ENCODE data around the gene XCR1. TPM values are rescaled to one million over a fixed set of nuclear protein-coding genes. Genes with fewer than 3 reads are reported as not detected.

Gene XCR1
- total and polyA plus RNA-seq, 2 of the 8 experiments (the other 6 are each of a cell fraction or from before 2014, with no cell fraction given), result 0.53 TPM; not detected in 1

GRCh38 chr3:46010519-46011113 is 16.7 kb downstream of the XCR1 start:
- Histone ChIP-seq H3K4me2 (ENCODE audit: insufficient read depth in 1 of 2, low read depth in 2 of 2, low read length in 2 of 2) (no peak overlapping the region), H3K79me1 (ENCODE audit: low read depth, low read length) (no peaks in the 10 kb centered on the region), H3K4me3 (ENCODE audit: extremely low read depth in 1 of 4, insufficient read depth in 2 of 4, low read depth in 3 of 4, low read length in 4 of 4) (no peak overlapping the region), H3K23ac (ENCODE audit: insufficient read length) (no peak overlapping the region), H3K9ac (replicated peaks in 1 of 4; ENCODE audit: extremely low read depth in 1 of 4, low read depth in 3 of 4, low read length in 3 of 4) (no peak overlapping the region), H3K9me3 (ENCODE audit: insufficient read depth in 2 of 2, low read depth in 1 of 2, low read length in 1 of 2) (no peaks in the 10 kb centered on the region), H2BK15ac (ENCODE audit: low read length) (no peak overlapping the region), H4K8ac (ENCODE audit: extremely low read depth, insufficient read depth, low read length) (no peak overlapping the region), H3K27me3 (replicated peaks in 1 of 4; ENCODE audit: control insufficient read depth in 3 of 4, extremely low read depth in 1 of 4, insufficient read depth in 3 of 4, low read length in 3 of 4) (no peaks in the 10 kb centered on the region), H4K20me1 (replicated peaks in 1 of 2; ENCODE audit: control insufficient read depth in 1 of 2, insufficient read depth in 2 of 2, low read length in 2 of 2) (no peaks in the 10 kb centered on the region), H2BK120ac (replicated peaks; ENCODE audit: low read depth, low read length) (no peak overlapping the region), H3K79me2 (ENCODE audit: control insufficient read depth in 1 of 2, insufficient read depth in 2 of 2, low read length in 2 of 2) (no peaks in the 10 kb centered on the region), H3K4me1 (replicated peaks in 1 of 4; ENCODE audit: control insufficient read depth in 3 of 4, insufficient read depth in 4 of 4, low read length in 3 of 4) (peaks cover 0 to 4% (median under 1%) of the 10 kb centered on the region in 4 experiments; a peak in 2 of 7 replicates), H4K91ac (replicated peaks; ENCODE audit: insufficient read length, low read length) (no peak overlapping the region), H2BK12ac (ENCODE audit: low read depth, low read length) (no peak overlapping the region), H4K5ac (ENCODE audit: insufficient read length, low read depth, low read length) (no peak overlapping the region), H3K23me2 (ENCODE audit: low read depth, low read length) (no peaks in the 10 kb centered on the region), H2AK5ac (ENCODE audit: low read depth, low read length) (no peak overlapping the region), H3K27ac (ENCODE audit: low read depth, low read length) (no peak overlapping the region), H3K18ac (ENCODE audit: extremely low read depth, low read length) (no peak overlapping the region), H3K36me3 (ENCODE audit: control insufficient read depth in 2 of 4, insufficient read depth in 4 of 4, low read length in 3 of 4) (no peaks in the 10 kb centered on the region), H3K14ac (ENCODE audit: insufficient read length) (no peak overlapping the region), H2AFZ (ENCODE audit: low read length) (no peak overlapping the region), H3K4ac (replicated peaks; ENCODE audit: insufficient read length, low read depth, low read length) (no peak overlapping the region), H3K56ac (replicated peaks; ENCODE audit: insufficient read length, low read depth, low read length) (no peak overlapping the region), H2BK20ac (ENCODE audit: low read length) (no peak overlapping the region), H2BK5ac (ENCODE audit: low read depth, low read length) (no peak overlapping the region)
- POLR2A ChIA-PET (ENCODE audit: partially characterized antibody), result interaction anchor here (1.2 kb wide), 1 partner anchor 16 kb away, joined by 3 read pairs; no protein-coding TSS in a partner anchor
- 86% methylated on average over 2 of the region's 2 CpGs; no CpG with 5 or more reads in 1 of the 2 experiments for WGBS, 2 experiments (ENCODE audit: extremely low coverage in 1 of 2, insufficient coverage in 1 of 2, insufficient read length in 1 of 2, insufficient replicate concordance in 2 of 2, low coverage in 1 of 2, low lambda C conversion rate in 2 of 2, missing lambda C conversion rate in 1 of 2)
- CTCF ChIA-PET (ENCODE audit: partially characterized antibody), result interaction anchor here (0.6 kb wide), 1 partner anchor 16 kb away, joined by 3 read pairs; no protein-coding TSS in a partner anchor
- DNase-seq (ENCODE audit: low read depth in 1 of 2, low spot score in 2 of 2) (no peak), FAIRE-seq (no peak)
- TF ChIP-seq CEBPB (IDR thresholded peaks at IDR 0.05; ENCODE audit: low read depth, low read length) (no peak), PHF8 (conservative IDR thresholded peaks at IDR 0.05; ENCODE audit: low read depth, low read length) (no peak), CHD1 (IDR thresholded peaks at IDR 0.05; ENCODE audit: low read depth, low read length) (no peak), POLR2AphosphoS5 (IDR thresholded peaks at IDR 0.05; ENCODE audit: low read depth, low read length) (no peak), RNF2 (IDR thresholded peaks at IDR 0.05; ENCODE audit: borderline replicate concordance, low read depth, low read length, missing control alignments, poor library complexity, severe bottlenecking) (no peak), RXRA (IDR thresholded peaks at IDR 0.05; ENCODE audit: insufficient read depth, low read depth, low read length) (no peak), KDM4A (IDR thresholded peaks at IDR 0.05; ENCODE audit: low read depth, low read length, severe bottlenecking) (no peak), MAFK (IDR thresholded peaks at IDR 0.05; ENCODE audit: low read depth, low read length) (no peak), TAF7 (optimal IDR thresholded peaks at IDR 0.05; ENCODE audit: borderline replicate concordance, low read depth, low read length) (no peak), CREB1 (IDR thresholded peaks at IDR 0.05) (no peak), JUN (IDR thresholded peaks at IDR 0.05; ENCODE audit: low read depth, low read length) (no peak), ATF3 (IDR thresholded peaks at IDR 0.05; ENCODE audit: insufficient read depth, low read depth, low read length) (no peak)
- TF ChIP-seq, protein P1, sequence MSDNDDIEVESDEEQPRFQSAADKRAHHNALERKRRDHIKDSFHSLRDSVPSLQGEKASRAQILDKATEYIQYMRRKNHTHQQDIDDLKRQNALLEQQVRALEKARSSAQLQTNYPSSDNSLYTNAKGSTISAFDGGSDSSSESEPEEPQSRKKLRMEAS (IDR thresholded peaks at IDR 0.05), result no peak

Measured in H1 (cell line).